ENCODE data around the gene PKIG. TPM values are rescaled to one million over a fixed set of nuclear protein-coding genes. Genes with fewer than 3 reads are reported as not detected.

The PKIG gene
- total and polyA plus RNA-seq, 2 donors (not counting 3 experiments of a cell fraction or from before 2014, with no cell fraction given): 135 to 167 TPM

- TF ChIP-seq GATA2 (IDR thresholded peaks at IDR 0.05; ENCODE audit: insufficient read depth, insufficient read length, low read depth, low read length) (no peak), POLR2A (IDR thresholded peaks at IDR 0.05; ENCODE audit: low read depth, low read length) (no peak), POLR2AphosphoS5 (IDR thresholded peaks at IDR 0.05; ENCODE audit: insufficient read depth, low read depth, low read length) (no peak), JUN (IDR thresholded peaks at IDR 0.05; ENCODE audit: borderline replicate concordance, insufficient read depth, insufficient read length, low read depth) (no peak)
- TF ChIP-seq, protein P1, sequence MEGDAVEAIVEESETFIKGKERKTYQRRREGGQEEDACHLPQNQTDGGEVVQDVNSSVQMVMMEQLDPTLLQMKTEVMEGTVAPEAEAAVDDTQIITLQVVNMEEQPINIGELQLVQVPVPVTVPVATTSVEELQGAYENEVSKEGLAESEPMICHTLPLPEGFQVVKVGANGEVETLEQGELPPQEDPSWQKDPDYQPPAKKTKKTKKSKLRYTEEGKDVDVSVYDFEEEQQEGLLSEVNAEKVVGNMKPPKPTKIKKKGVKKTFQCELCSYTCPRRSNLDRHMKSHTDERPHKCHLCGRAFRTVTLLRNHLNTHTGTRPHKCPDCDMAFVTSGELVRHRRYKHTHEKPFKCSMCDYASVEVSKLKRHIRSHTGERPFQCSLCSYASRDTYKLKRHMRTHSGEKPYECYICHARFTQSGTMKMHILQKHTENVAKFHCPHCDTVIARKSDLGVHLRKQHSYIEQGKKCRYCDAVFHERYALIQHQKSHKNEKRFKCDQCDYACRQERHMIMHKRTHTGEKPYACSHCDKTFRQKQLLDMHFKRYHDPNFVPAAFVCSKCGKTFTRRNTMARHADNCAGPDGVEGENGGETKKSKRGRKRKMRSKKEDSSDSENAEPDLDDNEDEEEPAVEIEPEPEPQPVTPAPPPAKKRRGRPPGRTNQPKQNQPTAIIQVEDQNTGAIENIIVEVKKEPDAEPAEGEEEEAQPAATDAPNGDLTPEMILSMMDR (IDR thresholded peaks at IDR 0.05; ENCODE audit: extremely low read depth in 1 of 2, insufficient read depth in 1 of 2, low read depth in 1 of 2, low read length in 2 of 2): no peak
- no peaks in the 10 kb centered on the region for H3K9me3 ChIP-seq (replicated peaks; ENCODE audit: control insufficient read depth, insufficient read depth, low read length)
- ChIA-PET POLR2A (no interaction called here), CTCF (interaction anchor here (2.4 kb wide), 1 partner anchor 14 kb away, joined by 9 read pairs; no protein-coding TSS in a partner anchor)
- H3K9ac ChIP-seq (replicated peaks; ENCODE audit: extremely low read depth, insufficient read depth, low read length): peak overlapping the region; percentile 20
- BruUV-seq (replicated peaks): no TSS peak
- no peaks in the 10 kb centered on the region for H4K20me1 ChIP-seq (replicated peaks; ENCODE audit: control insufficient read depth, extremely low read depth, insufficient read depth, low read length)
- no peaks in the 10 kb centered on the region for H3K9me1 ChIP-seq (replicated peaks; ENCODE audit: control insufficient read depth, extremely low read depth, insufficient read depth, low read length)
- H3K79me2 ChIP-seq (ENCODE audit: control insufficient read depth, insufficient read depth, low read length): peaks cover 82% of the 10 kb centered on the region
- no peak overlapping the region for H3K4me3 ChIP-seq (replicated peaks in 1 of 3; ENCODE audit: insufficient read depth in 1 of 3, low read depth in 1 of 3, low read length in 3 of 3)
- dilution Hi-C loops (cut with MboI; ENCODE audit: extremely low pct_ligation_motif_present, low sequenced_read_pairs) (no loop called here), intact Hi-C loops (cut with micrococcal nuclease) (loop anchor here (1.0 kb wide), 1 partner anchor 9 kb away; no protein-coding TSS in a partner anchor)
- H2AFZ ChIP-seq (ENCODE audit: low read depth, low read length): no peak overlapping the region
- peaks cover 61% of the 10 kb centered on the region for H3K4me1 ChIP-seq (ENCODE audit: control insufficient read depth, extremely low read depth, insufficient read depth, low read length)
- H3K27ac ChIP-seq (ENCODE audit: insufficient read depth, low read depth, low read length): peak overlapping the region; percentile 35
- DNase-seq (ENCODE audit: low read depth, low spot score) (peak; percentile 57), FAIRE-seq (peak; percentile 33)
- H3K4me2 ChIP-seq (ENCODE audit: insufficient read depth, low read length): peak overlapping the region; percentile 31
- peaks cover 15 to 16% of the 10 kb centered on the region in 2 experiments for H3K36me3 ChIP-seq (ENCODE audit: control insufficient read depth in 2 of 2, extremely low read depth in 1 of 2, insufficient read depth in 2 of 2, low read length in 2 of 2)
- no peaks in the 10 kb centered on the region for H3K27me3 ChIP-seq (ENCODE audit: control insufficient read depth in 2 of 2, insufficient read depth in 2 of 2, low read length in 2 of 2)
Measured at GRCh38 chr20:44589537-44589936, 7.2 kb downstream of the PKIG start.
